ENCODE data around the gene NKX6-2. TPM values are rescaled to one million over a fixed set of nuclear protein-coding genes. Genes with fewer than 3 reads are reported as not detected.
A peak's percentile ranks its signal among the peaks of the same experiment; 100 is the strongest.

The NKX6-2 gene
- total and polyA plus RNA-seq, 4 donors = 0.06 to 0.11 TPM; not detected in 2

- peaks cover 0 to 46% (median 3%) of the 10 kb centered on the region in 4 donors for H3K36me3 ChIP-seq (ENCODE audit: control insufficient read depth in 4 of 4, insufficient read depth in 4 of 4, low read length in 4 of 4)
- WGBS, 2 donors = 85 to 97% methylated on average over 18 of the region's 18 CpGs
- ATAC-seq (ENCODE audit: insufficient read depth, low FRiP score) (no peak), DNase-seq (no peak)
- no peak overlapping the region for H3K4me3 ChIP-seq
- TF ChIP-seq, protein P1, sequence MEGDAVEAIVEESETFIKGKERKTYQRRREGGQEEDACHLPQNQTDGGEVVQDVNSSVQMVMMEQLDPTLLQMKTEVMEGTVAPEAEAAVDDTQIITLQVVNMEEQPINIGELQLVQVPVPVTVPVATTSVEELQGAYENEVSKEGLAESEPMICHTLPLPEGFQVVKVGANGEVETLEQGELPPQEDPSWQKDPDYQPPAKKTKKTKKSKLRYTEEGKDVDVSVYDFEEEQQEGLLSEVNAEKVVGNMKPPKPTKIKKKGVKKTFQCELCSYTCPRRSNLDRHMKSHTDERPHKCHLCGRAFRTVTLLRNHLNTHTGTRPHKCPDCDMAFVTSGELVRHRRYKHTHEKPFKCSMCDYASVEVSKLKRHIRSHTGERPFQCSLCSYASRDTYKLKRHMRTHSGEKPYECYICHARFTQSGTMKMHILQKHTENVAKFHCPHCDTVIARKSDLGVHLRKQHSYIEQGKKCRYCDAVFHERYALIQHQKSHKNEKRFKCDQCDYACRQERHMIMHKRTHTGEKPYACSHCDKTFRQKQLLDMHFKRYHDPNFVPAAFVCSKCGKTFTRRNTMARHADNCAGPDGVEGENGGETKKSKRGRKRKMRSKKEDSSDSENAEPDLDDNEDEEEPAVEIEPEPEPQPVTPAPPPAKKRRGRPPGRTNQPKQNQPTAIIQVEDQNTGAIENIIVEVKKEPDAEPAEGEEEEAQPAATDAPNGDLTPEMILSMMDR (IDR thresholded peaks at IDR 0.05; ENCODE audit: control extremely low read depth, extremely low read depth) = no peak
- no peaks in the 10 kb centered on the region for H3K4me1 ChIP-seq (ENCODE audit: control insufficient read depth in 5 of 5, insufficient read depth in 5 of 5, low read length in 5 of 5)
- peaks cover 1 to 4% (median 3%) of the 10 kb centered on the region in 3 donors for H3K27me3 ChIP-seq (ENCODE audit: control insufficient read depth in 3 of 3, insufficient read depth in 3 of 3, low read length in 2 of 3)
- no peak overlapping the region for H3K9ac ChIP-seq (ENCODE audit: insufficient read depth in 1 of 2, low read length in 2 of 2)
- no peak overlapping the region for H3K27ac ChIP-seq (ENCODE audit: low read depth in 1 of 2, low read length in 1 of 2)
- H3K9me3 ChIP-seq (ENCODE audit: control insufficient read depth in 4 of 4, insufficient read depth in 3 of 4, low read length in 3 of 4) = peaks cover 0 to 10% (median 0%) of the 10 kb centered on the region in 4 donors
Observed at GRCh38 chr10:132776821-132777220, 9.1 kb downstream of the NKX6-2 start.

- Histone ChIP-seq H3K9me3 (ENCODE audit: control insufficient read depth in 4 of 4, insufficient read depth in 3 of 4, low read length in 3 of 4) (peaks cover 0 to 7% (median 0%) of the 10 kb centered on the region in 4 donors), H3K27me3 (ENCODE audit: control insufficient read depth in 3 of 3, insufficient read depth in 3 of 3, low read length in 2 of 3) (peaks cover 0 to 3% (median 0%) of the 10 kb centered on the region in 3 donors), H3K27ac (ENCODE audit: low read depth in 1 of 2, low read length in 1 of 2) (no peak overlapping the region), H3K36me3 (ENCODE audit: control insufficient read depth in 4 of 4, insufficient read depth in 4 of 4, low read length in 4 of 4) (peaks cover 0 to 41% (median 3%) of the 10 kb centered on the region in 4 donors), H3K4me1 (ENCODE audit: control insufficient read depth in 5 of 5, insufficient read depth in 5 of 5, low read length in 5 of 5) (no peaks in the 10 kb centered on the region), H3K9ac (ENCODE audit: insufficient read depth in 1 of 2, low read length in 2 of 2) (no peak overlapping the region), H3K4me3 (no peak overlapping the region)
- 95 to 96% methylated on average over 18 of the region's 18 CpGs for WGBS, 2 donors
- no peak for DNase-seq
- TF ChIP-seq, protein P1 (IDR thresholded peaks at IDR 0.05; ENCODE audit: control extremely low read depth, extremely low read depth) = no peak
- no peak for ATAC-seq (ENCODE audit: insufficient read depth, low FRiP score)
Observed at GRCh38 chr10:132776186-132776585, 9.8 kb downstream of the NKX6-2 start.

GRCh38 chr10:132774902-132775863, 10.8 kb downstream of the NKX6-2 start:
- DNase-seq = peak; percentile 38 to 74 (median 53)
- TF ChIP-seq, protein P1 (IDR thresholded peaks at IDR 0.05; ENCODE audit: control extremely low read depth, extremely low read depth) = no peak
- H3K4me3 ChIP-seq = no peak overlapping the region
- ATAC-seq (ENCODE audit: insufficient read depth, low FRiP score) = no peak
- peaks cover 0 to 7% (median 0%) of the 10 kb centered on the region in 4 donors for H3K9me3 ChIP-seq (ENCODE audit: control insufficient read depth in 4 of 4, insufficient read depth in 3 of 4, low read length in 3 of 4)
- H3K9ac ChIP-seq (ENCODE audit: insufficient read depth in 1 of 2, low read length in 2 of 2) = no peak overlapping the region
- WGBS, 2 donors = 85 to 86% methylated on average over 21 to 22 of the region's 22 CpGs
- H3K27me3 ChIP-seq (ENCODE audit: control insufficient read depth in 3 of 3, insufficient read depth in 3 of 3, low read length in 2 of 3) = peaks cover 0 to 3% (median 0%) of the 10 kb centered on the region in 3 donors
- H3K27ac ChIP-seq (ENCODE audit: low read depth in 1 of 2, low read length in 1 of 2) = no peak overlapping the region
- peaks cover 0 to 35% (median 2%) of the 10 kb centered on the region in 4 donors for H3K36me3 ChIP-seq (ENCODE audit: control insufficient read depth in 4 of 4, insufficient read depth in 4 of 4, low read length in 4 of 4)
- no peaks in the 10 kb centered on the region for H3K4me1 ChIP-seq (ENCODE audit: control insufficient read depth in 5 of 5, insufficient read depth in 5 of 5, low read length in 5 of 5)

All from lung (tissue), 12 donors.